HEK293T (cell line): ENCODE data around the gene NFATC2IP.

Experiments used
- BHLHE40 ChIP-seq: fragments of 450-650 bp; IDR thresholded peaks from 2 replicates; pipeline ENCODE4 v1.6.1; 2016; ENCODE audit warnings: mild to moderate bottlenecking, moderate library complexity, borderline replicate concordance
- FOXA1 ChIP-seq: fragments of 450-650 bp; IDR thresholded peaks from 2 replicates; pipeline ENCODE4 v1.6.1; 2016; ENCODE audit warnings: mild to moderate bottlenecking
- FOXK2 ChIP-seq: fragments of 450-650 bp; IDR thresholded peaks from 2 replicates; pipeline ENCODE4 v1.6.1; 2016; ENCODE audit warnings: mild to moderate bottlenecking
- HDGF ChIP-seq: fragments of 450-650 bp; IDR thresholded peaks from 2 replicates; pipeline ENCODE4 v1.6.1; 2017; ENCODE audit warnings: antibody characterized with exemption, borderline replicate concordance
- L3MBTL2 ChIP-seq: fragments of 450-650 bp; conservative IDR thresholded peaks from 2 replicates; pipeline ENCODE4 v1.6.1; 2016; ENCODE audit warnings: mild to moderate bottlenecking
- LEF1 ChIP-seq: fragments of 450-650 bp; IDR thresholded peaks from 2 replicates; pipeline ENCODE4 v1.6.1; 2017; ENCODE audit warnings: mild to moderate bottlenecking, borderline replicate concordance
- SUZ12 ChIP-seq: fragments of 450-650 bp; IDR thresholded peaks from 2 replicates; pipeline ENCODE4 v1.6.1; 2016; ENCODE audit warnings: mild to moderate bottlenecking
- ZNF384 ChIP-seq: fragments of 450-650 bp; IDR thresholded peaks from 2 replicates; pipeline ENCODE4 v1.6.1; 2016
- TF ChIP-seq, protein P1 (sequence below): fragments of 450-650 bp; IDR thresholded peaks from 2 replicates; pipeline ENCODE4 v1.6.1; 2016

GRCh38 chr16:28975158-28975599, 24.4 kb downstream of the NFATC2IP start:
- TF ChIP-seq SUZ12: no peak
- TF ChIP-seq BHLHE40: no peak
- no peak for TF ChIP-seq FOXA1
- TF ChIP-seq, protein P1, sequence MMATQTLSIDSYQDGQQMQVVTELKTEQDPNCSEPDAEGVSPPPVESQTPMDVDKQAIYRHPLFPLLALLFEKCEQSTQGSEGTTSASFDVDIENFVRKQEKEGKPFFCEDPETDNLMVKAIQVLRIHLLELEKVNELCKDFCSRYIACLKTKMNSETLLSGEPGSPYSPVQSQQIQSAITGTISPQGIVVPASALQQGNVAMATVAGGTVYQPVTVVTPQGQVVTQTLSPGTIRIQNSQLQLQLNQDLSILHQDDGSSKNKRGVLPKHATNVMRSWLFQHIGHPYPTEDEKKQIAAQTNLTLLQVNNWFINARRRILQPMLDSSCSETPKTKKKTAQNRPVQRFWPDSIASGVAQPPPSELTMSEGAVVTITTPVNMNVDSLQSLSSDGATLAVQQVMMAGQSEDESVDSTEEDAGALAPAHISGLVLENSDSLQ: no peak
- TF ChIP-seq LEF1: no peak
- no peak for TF ChIP-seq HDGF
- no peak for TF ChIP-seq ZNF384
- no peak for TF ChIP-seq FOXK2
- no peak for TF ChIP-seq L3MBTL2
